Breast epithelium (tissue), 4 donors: ENCODE measurements around the gene SESN2. TPM values are rescaled to one million over a fixed set of nuclear protein-coding genes. Genes with fewer than 3 reads are reported as not detected.

Source experiments
- DNase-seq, 2 donors: peaks; one replicate each; pipeline ENCODE4 v3.0.0-alpha.2; 2019; ENCODE audit warnings: low spot score in 2 of 2
- H3K27ac ChIP-seq, 2 donors: fragments of 200-600 bp; sonication (generic) in 1 of 2; one replicate each; pipeline ENCODE4 v1.5.1; 2016 to 2019; ENCODE audit warnings: mild to moderate bottlenecking in 1 of 2
- H3K27me3 ChIP-seq, 2 donors: fragments of 200-600 bp; sonication (generic) in 1 of 2; one replicate each; pipeline versions ENCODE4 v1.5.1 to v1.6.0; 2017 to 2019; ENCODE audit warnings: control low read depth in 1 of 2, mild to moderate bottlenecking in 1 of 2
- H3K36me3 ChIP-seq: fragments of 200-600 bp; one replicate; pipeline ENCODE4 v1.5.1; 2019
- H3K4me1 ChIP-seq, 2 donors: fragments of 200-600 bp; sonication (generic); one replicate each; pipeline ENCODE4 v1.5.1; 2016 to 2019; ENCODE audit warnings: control low read depth in 1 of 2
- H3K4me3 ChIP-seq, 3 donors: fragments of 200-600 bp; sonication (generic); 1 replicate in 2 of 3; 2 replicates in 1 of 3; pipeline ENCODE4 v1.5.1; 2016 to 2019; ENCODE audit warnings: mild to moderate bottlenecking in 3 of 3, moderate library complexity in 2 of 3
- H3K9me3 ChIP-seq, 2 donors: fragments of 200-600 bp; sonication (generic) in 1 of 2; one replicate each; pipeline ENCODE4 v1.5.1; 2016 to 2019; ENCODE audit warnings: control low read depth in 1 of 2
- CTCF ChIP-seq, 3 donors: fragments of 450-650 bp; IDR thresholded peaks; one replicate each; pipeline ENCODE4 v1.5.1; 2016 to 2017; ENCODE audit warnings: antibody characterized with exemption in 3 of 3, mild to moderate bottlenecking in 3 of 3, moderate library complexity in 3 of 3
- POLR2A ChIP-seq: fragments of 450-650 bp; IDR thresholded peaks from one replicate; pipeline ENCODE4 v1.6.1; 2016; ENCODE audit warnings: antibody characterized with exemption, mild to moderate bottlenecking, moderate library complexity
- POLR2AphosphoS5 ChIP-seq, 3 donors: sonication (generic); formaldehyde crosslinking; IDR thresholded peaks; one replicate each; pipeline ENCODE4 v1.6.1; 2017; ENCODE audit warnings: antibody characterized with exemption in 3 of 3
- intact Hi-C: fragments of 100-400 bp; cut with DNase I; formaldehyde crosslinking; loops from one replicate; pipeline ENCODE4 v1.15.1; 2023; ENCODE audit warnings: low total_unique reads
- total RNA-seq, 3 donors: library from RNA; depleted of rRNA; stranded (reverse); fragments of >200 nt; gene quantifications; one replicate each; pipeline ENCODE4 v1.1.0, GENCODE V29; 2016

The SESN2 gene
- total RNA-seq, 3 donors from 2014 or later, result 10.0 to 16.0 (median 12.5) TPM

GRCh38 chr1:28267633-28268032 is 8.3 kb downstream of the SESN2 start:
- Histone ChIP-seq H3K9me3 (no peaks in the 10 kb centered on the region), H3K4me3 (no peak overlapping the region), H3K4me1 (peaks cover 0 to 5% of the 10 kb centered on the region in 2 donors), H3K27ac (no peak overlapping the region), H3K27me3 (no peaks in the 10 kb centered on the region), H3K36me3 (peaks cover 3% of the 10 kb centered on the region)
- intact Hi-C loops, result no loop called here
- DNase-seq, result no peak
- no peak for TF ChIP-seq POLR2AphosphoS5 (IDR thresholded peaks at IDR 0.05)
- TF ChIP-seq CTCF (IDR thresholded peaks at IDR 0.05), result no peak
- TF ChIP-seq POLR2A, result no peak

GRCh38 chr1:28269529-28269928 is 10.2 kb downstream of the SESN2 start:
- DNase-seq, result no peak
- Histone ChIP-seq H3K9me3 (no peaks in the 10 kb centered on the region), H3K27me3 (no peaks in the 10 kb centered on the region), H3K4me3 (no peak overlapping the region), H3K4me1 (peaks cover 0 to 5% of the 10 kb centered on the region in 2 donors), H3K36me3 (peaks cover 3% of the 10 kb centered on the region), H3K27ac (no peak overlapping the region)
- TF ChIP-seq CTCF (IDR thresholded peaks at IDR 0.05) (no peak), POLR2A (no peak), POLR2AphosphoS5 (IDR thresholded peaks at IDR 0.05) (no peak)
- intact Hi-C loops, result no loop called here

GRCh38 chr1:28272215-28272852 is 13.0 kb downstream of the SESN2 start:
- intact Hi-C loops, result loop anchor here (2.0 kb wide), 1 partner anchor 56 kb away; the partner anchor contains the start of gene MED18
- no peak overlapping the region for H3K4me3 ChIP-seq
- no peaks in the 10 kb centered on the region for H3K9me3 ChIP-seq
- H3K4me1 ChIP-seq, result peaks cover 0 to 3% of the 10 kb centered on the region in 2 donors
- no peak overlapping the region for H3K27ac ChIP-seq
- TF ChIP-seq POLR2AphosphoS5 (IDR thresholded peaks at IDR 0.05), result no peak
- no peak for TF ChIP-seq POLR2A
- no peak for TF ChIP-seq CTCF (IDR thresholded peaks at IDR 0.05)
- no peak for DNase-seq
- H3K27me3 ChIP-seq, result no peaks in the 10 kb centered on the region
- peaks cover 3% of the 10 kb centered on the region for H3K36me3 ChIP-seq

GRCh38 chr1:28273216-28273860 is 14.0 kb downstream of the SESN2 start:
- peaks cover 3% of the 10 kb centered on the region for H3K36me3 ChIP-seq
- DNase-seq, result no peak
- no peak for TF ChIP-seq CTCF (IDR thresholded peaks at IDR 0.05)
- TF ChIP-seq POLR2AphosphoS5 (IDR thresholded peaks at IDR 0.05), result no peak
- no peak for TF ChIP-seq POLR2A
- H3K27ac ChIP-seq, result no peak overlapping the region
- no peaks in the 10 kb centered on the region for H3K27me3 ChIP-seq
- H3K4me1 ChIP-seq, result no peaks in the 10 kb centered on the region
- H3K9me3 ChIP-seq, result no peaks in the 10 kb centered on the region
- intact Hi-C loops, result loop anchor here (2.0 kb wide), 1 partner anchor 55 kb away; the partner anchor contains the start of gene MED18
- H3K4me3 ChIP-seq, result no peak overlapping the region

GRCh38 chr1:28278763-28279162 is 19.4 kb downstream of the SESN2 start:
- H3K36me3 ChIP-seq, result peaks cover 5% of the 10 kb centered on the region
- H3K27ac ChIP-seq, result peak overlapping the region in 1 of 2 donors; percentile 75
- H3K9me3 ChIP-seq, result no peaks in the 10 kb centered on the region
- intact Hi-C loops, result no loop called here
- no peak for DNase-seq
- no peak for TF ChIP-seq CTCF (IDR thresholded peaks at IDR 0.05)
- TF ChIP-seq POLR2AphosphoS5 (IDR thresholded peaks at IDR 0.05), result no peak
- no peak for TF ChIP-seq POLR2A
- H3K27me3 ChIP-seq, result no peaks in the 10 kb centered on the region
- H3K4me1 ChIP-seq, result no peaks in the 10 kb centered on the region
- no peak overlapping the region for H3K4me3 ChIP-seq
